ENCODE measurements around the gene SEPSECS. TPM values are rescaled to one million over a fixed set of nuclear protein-coding genes. Genes with fewer than 3 reads are reported as not detected.

Gene SEPSECS
- total and polyA plus RNA-seq, 2 donors (not counting 3 experiments of a cell fraction or from before 2014, with no cell fraction given): 2.8 to 8.3 TPM

- H3K4me2 ChIP-seq (ENCODE audit: insufficient read depth, low read length): no peak overlapping the region
- CTCF ChIA-PET: no interaction called here
- no peak overlapping the region for H3K4me3 ChIP-seq (replicated peaks in 1 of 3; ENCODE audit: insufficient read depth in 1 of 3, low read depth in 1 of 3, low read length in 3 of 3)
- intact Hi-C loops (cut with micrococcal nuclease) (no loop called here), dilution Hi-C loops (cut with MboI; ENCODE audit: extremely low pct_ligation_motif_present, low sequenced_read_pairs) (no loop called here)
- H3K9me3 ChIP-seq (replicated peaks; ENCODE audit: control insufficient read depth, insufficient read depth, low read length): no peaks in the 10 kb centered on the region
- no peak overlapping the region for H3K27ac ChIP-seq (ENCODE audit: insufficient read depth, low read depth, low read length)
- no peaks in the 10 kb centered on the region for H3K9me1 ChIP-seq (replicated peaks; ENCODE audit: control insufficient read depth, extremely low read depth, insufficient read depth, low read length)
- BruUV-seq (replicated peaks): no TSS peak
- no peak for FAIRE-seq
- no peaks in the 10 kb centered on the region for H4K20me1 ChIP-seq (replicated peaks; ENCODE audit: control insufficient read depth, extremely low read depth, insufficient read depth, low read length)
- DNase-seq (ENCODE audit: low read depth, low spot score): no peak
- POLR2A ChIA-PET: no interaction called here
- no peaks in the 10 kb centered on the region for H3K27me3 ChIP-seq (ENCODE audit: control insufficient read depth in 2 of 2, insufficient read depth in 2 of 2, low read length in 2 of 2)
- TF ChIP-seq EZH2 (IDR thresholded peaks at IDR 0.05; ENCODE audit: borderline replicate concordance, low read depth, low read length, severe bottlenecking) (no peak), GATA2 (IDR thresholded peaks at IDR 0.05; ENCODE audit: insufficient read depth, insufficient read length, low read depth, low read length) (no peak), MYC (IDR thresholded peaks at IDR 0.05; ENCODE audit: low read depth, low read length) (no peak), POLR2A (IDR thresholded peaks at IDR 0.05; ENCODE audit: low read depth, low read length) (no peak)
- no peaks in the 10 kb centered on the region for H3K4me1 ChIP-seq (ENCODE audit: control insufficient read depth, extremely low read depth, insufficient read depth, low read length)
- no peak overlapping the region for H2AFZ ChIP-seq (ENCODE audit: low read depth, low read length)
- no peak overlapping the region for H3K9ac ChIP-seq (replicated peaks; ENCODE audit: extremely low read depth, insufficient read depth, low read length)
- no peaks in the 10 kb centered on the region for H3K36me3 ChIP-seq (ENCODE audit: control insufficient read depth in 2 of 2, extremely low read depth in 1 of 2, insufficient read depth in 2 of 2, low read length in 2 of 2)
- H3K79me2 ChIP-seq (ENCODE audit: control insufficient read depth, insufficient read depth, low read length): no peaks in the 10 kb centered on the region
Measured at GRCh38 chr4:25142468-25142867, 17.8 kb downstream of the SEPSECS start.

- dilution Hi-C loops (cut with MboI; ENCODE audit: extremely low pct_ligation_motif_present, low sequenced_read_pairs): no loop called here
- no peaks in the 10 kb centered on the region for H3K4me1 ChIP-seq (ENCODE audit: control insufficient read depth, extremely low read depth, insufficient read depth, low read length)
- H3K4me3 ChIP-seq (replicated peaks in 1 of 3; ENCODE audit: insufficient read depth in 1 of 3, low read depth in 1 of 3, low read length in 3 of 3): no peak overlapping the region
- no peak overlapping the region for H3K9ac ChIP-seq (replicated peaks; ENCODE audit: extremely low read depth, insufficient read depth, low read length)
- H3K9me3 ChIP-seq (replicated peaks; ENCODE audit: control insufficient read depth, insufficient read depth, low read length): no peaks in the 10 kb centered on the region
- H3K27me3 ChIP-seq (ENCODE audit: control insufficient read depth in 2 of 2, insufficient read depth in 2 of 2, low read length in 2 of 2): no peaks in the 10 kb centered on the region
- FAIRE-seq (no peak), DNase-seq (ENCODE audit: low read depth, low spot score) (no peak)
- H3K4me2 ChIP-seq (ENCODE audit: insufficient read depth, low read length): no peak overlapping the region
- BruUV-seq (replicated peaks): no TSS peak
- TF ChIP-seq EZH2 (IDR thresholded peaks at IDR 0.05; ENCODE audit: borderline replicate concordance, low read depth, low read length, severe bottlenecking): no peak
- no peak overlapping the region for H2AFZ ChIP-seq (ENCODE audit: low read depth, low read length)
- intact Hi-C loops (cut with micrococcal nuclease): no loop called here
- no peaks in the 10 kb centered on the region for H3K36me3 ChIP-seq (ENCODE audit: control insufficient read depth in 2 of 2, extremely low read depth in 1 of 2, insufficient read depth in 2 of 2, low read length in 2 of 2)
- H3K79me2 ChIP-seq (ENCODE audit: control insufficient read depth, insufficient read depth, low read length): no peaks in the 10 kb centered on the region
- no peak overlapping the region for H3K27ac ChIP-seq (ENCODE audit: insufficient read depth, low read depth, low read length)
- no peaks in the 10 kb centered on the region for H3K9me1 ChIP-seq (replicated peaks; ENCODE audit: control insufficient read depth, extremely low read depth, insufficient read depth, low read length)
- ChIA-PET POLR2A (no interaction called here), CTCF (no interaction called here)
- no peaks in the 10 kb centered on the region for H4K20me1 ChIP-seq (replicated peaks; ENCODE audit: control insufficient read depth, extremely low read depth, insufficient read depth, low read length)
Measured at GRCh38 chr4:25141592-25141991, 18.7 kb downstream of the SEPSECS start.
